DMS 273 (cell line): ENCODE data around the gene SLC30A5.
"Not testable (repeated sequence)": the region's sequence is repeated elsewhere in the genome, so short reads cannot be mapped to it uniquely, and the experiment has no call there.

ENCODE experiments used
- DNase-seq: peaks from one replicate; lab custom pipeline; 2025; ENCODE audit not compliant: unreplicated experiment; lab: John Stamatoyannopoulos, UW

Gene SLC30A5

GRCh38 chr5:69093771-69094482 is at the start of gene SLC30A5:
Gene SLC30A5, plus strand, starts transcription at chr5:69094014. Its CDS starts 242 bp downstream, at chr5:69094256.
- peak; percentile 100 for DNase-seq

GRCh38 chr5:69045213-69045612 is 48.6 kb upstream of the SLC30A5 start:
- DNase-seq = not testable (repeated sequence)

GRCh38 chr5:69046375-69046957 is 47.3 kb upstream of the SLC30A5 start:
- no peak for DNase-seq

GRCh38 chr5:69048230-69048629 is 45.6 kb upstream of the SLC30A5 start:
- peak; percentile 63 for DNase-seq

GRCh38 chr5:69049151-69049550 is 44.7 kb upstream of the SLC30A5 start:
- no peak for DNase-seq

- no peak for DNase-seq
These were observed 44.0 kb upstream of the SLC30A5 start for GRCh38 chr5:69049796-69050195.

GRCh38 chr5:69050214-69050613 is 43.6 kb upstream of the SLC30A5 start:
- DNase-seq = no peak

- DNase-seq = no peak
These were observed 41.6 kb upstream of the SLC30A5 start for GRCh38 chr5:69052181-69052580.

GRCh38 chr5:69074664-69075521 is 18.9 kb upstream of the SLC30A5 start:
- DNase-seq = no peak

- no peak for DNase-seq
These were observed 18.2 kb upstream of the SLC30A5 start for GRCh38 chr5:69075522-69076179.

GRCh38 chr5:69078921-69079540 is 14.8 kb upstream of the SLC30A5 start:
- DNase-seq = no peak

GRCh38 chr5:69079556-69079955 is 14.3 kb upstream of the SLC30A5 start:
- DNase-seq = no peak

- DNase-seq = peak; percentile 51
These were observed 10.4 kb upstream of the SLC30A5 start for GRCh38 chr5:69083412-69083811.

- no peak for DNase-seq
These were observed 9.6 kb upstream of the SLC30A5 start for GRCh38 chr5:69084195-69084594.

GRCh38 chr5:69084903-69085302 is 8.9 kb upstream of the SLC30A5 start:
- DNase-seq = no peak

GRCh38 chr5:69086206-69086605 is 7.6 kb upstream of the SLC30A5 start:
- DNase-seq = no peak

- not testable (repeated sequence) for DNase-seq
These were observed 5.8 kb upstream of the SLC30A5 start for GRCh38 chr5:69088006-69088405.

GRCh38 chr5:69090158-69090557 is 3.7 kb upstream of the SLC30A5 start:
- no peak for DNase-seq

- no peak for DNase-seq
These were observed 2.0 kb upstream of the SLC30A5 start for GRCh38 chr5:69091771-69092170.

- no peak for DNase-seq
These were observed 845 bp upstream of the SLC30A5 start for GRCh38 chr5:69092969-69093368.

- no peak for DNase-seq
These were observed 5.5 kb downstream of the SLC30A5 start for GRCh38 chr5:69099302-69099701.
